ENCODE data around the gene NDC80. TPM values are rescaled to one million over a fixed set of nuclear protein-coding genes. Genes with fewer than 3 reads are reported as not detected.

NDC80 gene
- total and polyA plus RNA-seq, 9 of the 15 experiments (the other 6 are each of a cell fraction or from before 2014, with no cell fraction given) = 65.2 to 97.9 (median 83.3) TPM

GRCh38 chr18:2657788-2658458, 86.6 kb downstream of the NDC80 start (continued):
- TF ChIP-seq ZBTB11 (CRISPR knock-in tag; IDR thresholded peaks at IDR 0.05) (no peak), SIX5 (IDR thresholded peaks at IDR 0.05; ENCODE audit: borderline replicate concordance in 1 of 2, insufficient read depth in 1 of 2, low read depth in 1 of 2, low read length in 2 of 2) (no peak), CREB3L1 (IDR thresholded peaks at IDR 0.05; ENCODE audit: borderline replicate concordance, low read depth) (no peak), NFIC (IDR thresholded peaks at IDR 0.05) (no peak), RFX7 (CRISPR knock-in tag; IDR thresholded peaks at IDR 0.05) (no peak), ZMIZ1 (IDR thresholded peaks at IDR 0.05; ENCODE audit: low read depth in 2 of 2, low read length in 2 of 2) (no peak), RBFOX2 (IDR thresholded peaks at IDR 0.05; ENCODE audit: low read depth, low read length) (no peak), ZNF318 (IDR thresholded peaks at IDR 0.05; ENCODE audit: borderline replicate concordance in 1 of 2, low read depth in 1 of 2) (no peak)

Measured in K562 (cell line).